ENCODE data around the gene TMUB1. TPM values are rescaled to one million over a fixed set of nuclear protein-coding genes. Genes with fewer than 3 reads are reported as not detected.

Gene TMUB1
- total and polyA plus RNA-seq, 2 donors (not counting 3 experiments of a cell fraction or from before 2014, with no cell fraction given) = 41.3 to 45.3 TPM

DNA sequence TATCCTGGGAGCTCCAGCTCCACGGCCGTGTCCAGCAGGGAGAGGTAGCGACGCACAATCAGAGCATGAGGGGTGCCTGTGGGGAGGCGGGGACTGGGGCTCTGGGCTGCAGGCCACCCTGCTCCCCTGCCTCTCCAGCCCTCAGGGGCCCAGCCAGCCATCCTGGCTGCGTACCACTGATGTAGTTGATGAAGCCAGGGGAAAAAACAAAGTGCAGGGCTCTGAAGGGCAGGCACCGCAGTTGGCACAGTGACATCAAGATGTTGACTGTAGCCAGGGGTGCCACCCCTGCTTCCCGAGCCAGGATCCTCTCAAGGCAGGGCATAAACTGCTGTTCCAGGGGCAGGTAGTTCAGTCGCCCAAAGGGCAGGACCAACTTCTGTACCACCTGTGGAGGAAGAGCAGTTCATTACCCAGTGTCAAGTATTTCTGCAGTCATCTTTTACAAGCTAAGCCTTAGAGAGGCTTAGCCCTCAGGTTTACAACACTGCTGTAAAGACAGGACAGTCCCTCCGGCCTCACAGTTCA lies 5.5 kb downstream of the TMUB1 start:
- Histone ChIP-seq H3K4me3 (replicated peaks in 1 of 3; ENCODE audit: insufficient read depth in 1 of 3, low read depth in 1 of 3, low read length in 3 of 3) (no peak overlapping the region), H3K27ac (ENCODE audit: insufficient read depth, low read depth, low read length) (no peak overlapping the region), H3K79me2 (ENCODE audit: control insufficient read depth, insufficient read depth, low read length) (peaks cover 28% of the 10 kb centered on the region), H3K9ac (replicated peaks; ENCODE audit: extremely low read depth, insufficient read depth, low read length) (no peak overlapping the region), H2AFZ (ENCODE audit: low read depth, low read length) (no peak overlapping the region), H3K36me3 (ENCODE audit: control insufficient read depth in 2 of 2, extremely low read depth in 1 of 2, insufficient read depth in 2 of 2, low read length in 2 of 2) (peaks cover 2 to 23% of the 10 kb centered on the region in 2 experiments), H3K4me2 (ENCODE audit: insufficient read depth, low read length) (no peak overlapping the region), H3K27me3 (ENCODE audit: control insufficient read depth in 2 of 2, insufficient read depth in 2 of 2, low read length in 2 of 2) (no peaks in the 10 kb centered on the region), H3K9me1 (replicated peaks; ENCODE audit: control insufficient read depth, extremely low read depth, insufficient read depth, low read length) (no peaks in the 10 kb centered on the region), H4K20me1 (replicated peaks; ENCODE audit: control insufficient read depth, extremely low read depth, insufficient read depth, low read length) (no peaks in the 10 kb centered on the region), H3K9me3 (replicated peaks; ENCODE audit: control insufficient read depth, insufficient read depth, low read length) (no peaks in the 10 kb centered on the region), H3K4me1 (ENCODE audit: control insufficient read depth, extremely low read depth, insufficient read depth, low read length) (peaks cover 29% of the 10 kb centered on the region)
- dilution Hi-C loops (cut with MboI; ENCODE audit: extremely low pct_ligation_motif_present, low sequenced_read_pairs) (no loop called here), intact Hi-C loops (cut with micrococcal nuclease) (no loop called here)
- no peak for DNase-seq (ENCODE audit: low read depth, low spot score)
- ChIA-PET CTCF (interaction anchor here (0.7 to 3.0 kb wide), 6 partner anchors 7 to 179 kb away, joined by 3 to 12 read pairs (median 4); no protein-coding TSS in a partner anchor), POLR2A (no interaction called here)
- TF ChIP-seq MAX (IDR thresholded peaks at IDR 0.05; ENCODE audit: insufficient read depth, insufficient read length) (no peak), MYC (IDR thresholded peaks at IDR 0.05; ENCODE audit: low read depth, low read length) (no peak), JUN (IDR thresholded peaks at IDR 0.05; ENCODE audit: borderline replicate concordance, insufficient read depth, insufficient read length, low read depth) (no peak)
- no TSS peak for BruUV-seq (replicated peaks)
- no peak for FAIRE-seq

DNA sequence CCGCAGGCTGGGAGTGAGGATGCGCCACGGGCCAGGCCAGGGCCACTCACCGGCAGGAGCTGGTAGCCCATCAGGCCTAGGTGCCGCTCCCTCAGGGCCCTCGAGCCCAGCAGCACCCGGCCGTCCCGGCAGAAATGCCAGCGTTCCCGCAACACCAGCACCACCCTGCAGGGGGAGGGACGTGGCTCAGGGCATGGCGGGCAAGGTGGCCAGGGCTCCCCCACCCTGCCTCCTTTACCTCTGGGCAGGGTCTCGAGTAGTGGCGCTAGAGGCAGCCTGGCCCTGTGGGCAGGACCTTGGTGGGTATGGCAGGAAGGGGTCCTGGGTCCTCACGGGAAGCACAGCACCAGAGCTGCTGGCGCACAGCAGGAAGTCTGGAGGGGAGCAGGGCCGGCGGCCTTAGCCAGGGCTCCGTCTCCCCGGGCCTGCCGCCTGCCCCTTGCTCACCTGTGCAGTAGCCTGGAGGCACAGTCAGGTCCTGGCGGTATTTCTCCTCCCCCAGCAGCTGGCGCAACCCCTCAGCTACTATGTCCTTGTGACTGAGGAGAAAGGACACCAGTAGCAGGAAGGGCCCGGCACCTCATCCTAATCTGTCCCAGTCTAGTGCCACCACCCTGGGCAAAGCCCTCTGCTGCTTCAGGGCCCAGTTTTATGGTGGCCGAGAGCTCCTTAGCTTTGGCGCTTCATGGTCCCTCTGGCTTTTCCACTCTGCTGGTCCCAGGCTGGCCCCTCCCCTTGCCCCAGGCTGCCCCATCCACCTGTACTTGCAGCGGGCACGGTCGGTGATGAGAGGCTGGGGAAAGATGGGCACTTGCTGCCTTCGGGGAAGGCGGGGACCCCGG lies 6.2 kb downstream of the TMUB1 start:
- no peaks in the 10 kb centered on the region for H3K9me1 ChIP-seq (replicated peaks; ENCODE audit: control insufficient read depth, extremely low read depth, insufficient read depth, low read length)
- H3K4me3 ChIP-seq (replicated peaks in 1 of 3; ENCODE audit: insufficient read depth in 1 of 3, low read depth in 1 of 3, low read length in 3 of 3) = no peak overlapping the region
- ChIA-PET POLR2A (no interaction called here), CTCF (interaction anchor here (0.7 to 3.0 kb wide), 9 partner anchors 8 to 179 kb away, joined by 3 to 12 read pairs (median 4); no protein-coding TSS in a partner anchor)
- intact Hi-C loops (cut with micrococcal nuclease) = no loop called here
- H3K9me3 ChIP-seq (replicated peaks; ENCODE audit: control insufficient read depth, insufficient read depth, low read length) = no peaks in the 10 kb centered on the region
- peaks cover 21% of the 10 kb centered on the region for H3K79me2 ChIP-seq (ENCODE audit: control insufficient read depth, insufficient read depth, low read length)
- H3K36me3 ChIP-seq (ENCODE audit: control insufficient read depth in 2 of 2, extremely low read depth in 1 of 2, insufficient read depth in 2 of 2, low read length in 2 of 2) = peaks cover 2 to 25% of the 10 kb centered on the region in 2 experiments
- no peak overlapping the region for H3K27ac ChIP-seq (ENCODE audit: insufficient read depth, low read depth, low read length)
- dilution Hi-C loops (cut with MboI; ENCODE audit: extremely low pct_ligation_motif_present, low sequenced_read_pairs) = no loop called here
- no peak overlapping the region for H3K9ac ChIP-seq (replicated peaks; ENCODE audit: extremely low read depth, insufficient read depth, low read length)
- no peak overlapping the region for H3K4me2 ChIP-seq (ENCODE audit: insufficient read depth, low read length)
- peaks cover 22% of the 10 kb centered on the region for H3K4me1 ChIP-seq (ENCODE audit: control insufficient read depth, extremely low read depth, insufficient read depth, low read length)
- H4K20me1 ChIP-seq (replicated peaks; ENCODE audit: control insufficient read depth, extremely low read depth, insufficient read depth, low read length) = no peaks in the 10 kb centered on the region
- TF ChIP-seq MYC (IDR thresholded peaks at IDR 0.05; ENCODE audit: low read depth, low read length) = no peak
- TF ChIP-seq JUN (IDR thresholded peaks at IDR 0.05; ENCODE audit: borderline replicate concordance, insufficient read depth, insufficient read length, low read depth) = no peak
- TF ChIP-seq CTCF (IDR thresholded peaks at IDR 0.05; ENCODE audit: extremely low read depth in 1 of 2, insufficient read depth in 1 of 2, low read depth in 1 of 2, low read length in 2 of 2) = peak; percentile 33 to 55
- H3K27me3 ChIP-seq (ENCODE audit: control insufficient read depth in 2 of 2, insufficient read depth in 2 of 2, low read length in 2 of 2) = no peaks in the 10 kb centered on the region
- FAIRE-seq (no peak), DNase-seq (ENCODE audit: low read depth, low spot score) (no peak)
- no TSS peak for BruUV-seq (replicated peaks)
- H2AFZ ChIP-seq (ENCODE audit: low read depth, low read length) = no peak overlapping the region

All from endothelial cell of umbilical vein (primary cell).